ENCODE results near the gene MAP2. TPM values are rescaled to one million over a fixed set of nuclear protein-coding genes. Genes with fewer than 3 reads are reported as not detected.

MAP2 gene
- total and polyA plus RNA-seq, 2 experiments from 2014 or later, result 2.9 to 4.4 TPM

GRCh38 chr2:209671020-209671680, 247.3 kb downstream of the MAP2 start (continued):
- no peak for TF ChIP-seq STAT1 (IDR thresholded peaks at IDR 0.05; ENCODE audit: unreplicated experiment)
- no peak for TF ChIP-seq ETS1 (IDR thresholded peaks at IDR 0.05)
- TF ChIP-seq ZNF331 (CRISPR knock-in tag; IDR thresholded peaks at IDR 0.05; ENCODE audit: low read depth), result no peak

GRCh38 chr2:209673811-209674210, 250.0 kb downstream of the MAP2 start:
- no peaks in the 10 kb centered on the region for H3K4me1 ChIP-seq (ENCODE audit: insufficient read depth)
- Mint-ChIP-seq H3K4me1 (peaks cover 17% of the 10 kb centered on the region; the same call in 2 of the 3 replicates), H3K27me3 (ENCODE audit: insufficient read depth, low read depth, poor library complexity) (no peaks in the 10 kb centered on the region), H3K4me3 (no peak overlapping the region), H3K27ac (no peak overlapping the region), H3K36me3 (ENCODE audit: low read depth) (no peaks in the 10 kb centered on the region), H3K9me3 (no peaks in the 10 kb centered on the region)
- H3K4me3 ChIP-seq, result no peak overlapping the region
- ATAC-seq (no peak), DNase-seq (ENCODE audit: low spot score) (no peak)
- H3K27ac ChIP-seq (ENCODE audit: low read depth), result no peak overlapping the region
- no peaks in the 10 kb centered on the region for H3K79me2 ChIP-seq (replicated peaks; ENCODE audit: insufficient read depth)
- TF ChIP-seq ZNF331 (CRISPR knock-in tag; IDR thresholded peaks at IDR 0.05; ENCODE audit: low read depth) (no peak), CTCF (conservative IDR thresholded peaks at IDR 0.05; ENCODE audit: low read depth in 2 of 2) (no peak)
- no peak overlapping the region for H2AFZ ChIP-seq
- no peak overlapping the region for H3K4me2 ChIP-seq
- no peaks in the 10 kb centered on the region for H4K20me1 ChIP-seq (replicated peaks; ENCODE audit: insufficient read depth)
- no peaks in the 10 kb centered on the region for H3K36me3 ChIP-seq (ENCODE audit: insufficient read depth)
- no peaks in the 10 kb centered on the region for H3F3A ChIP-seq (replicated peaks; ENCODE audit: low read depth)
- no peaks in the 10 kb centered on the region for H3K9me2 ChIP-seq (ENCODE audit: insufficient read depth)
- no peaks in the 10 kb centered on the region for H3K27me3 ChIP-seq (ENCODE audit: insufficient read depth)

- Histone ChIP-seq H3F3A (replicated peaks; ENCODE audit: low read depth) (no peaks in the 10 kb centered on the region), H3K27ac (ENCODE audit: low read depth) (no peak overlapping the region), H4K20me1 (replicated peaks; ENCODE audit: insufficient read depth) (no peaks in the 10 kb centered on the region), H3K9me2 (ENCODE audit: insufficient read depth) (no peaks in the 10 kb centered on the region), H3K36me3 (ENCODE audit: insufficient read depth) (no peaks in the 10 kb centered on the region), H3K4me2 (no peak overlapping the region), H3K27me3 (ENCODE audit: insufficient read depth) (no peaks in the 10 kb centered on the region), H2AFZ (no peak overlapping the region), H3K79me2 (replicated peaks; ENCODE audit: insufficient read depth) (no peaks in the 10 kb centered on the region), H3K4me1 (ENCODE audit: insufficient read depth) (no peaks in the 10 kb centered on the region), H3K4me3 (no peak overlapping the region)
- H3K9me3 Mint-ChIP-seq, result no peaks in the 10 kb centered on the region
- H3K27me3 Mint-ChIP-seq (ENCODE audit: insufficient read depth, low read depth, poor library complexity), result no peaks in the 10 kb centered on the region
- no peak for DNase-seq (ENCODE audit: low spot score)
- no peak overlapping the region for H3K27ac Mint-ChIP-seq
- H3K4me3 Mint-ChIP-seq, result no peak overlapping the region
- H3K36me3 Mint-ChIP-seq (ENCODE audit: low read depth), result no peaks in the 10 kb centered on the region
- ATAC-seq, result no peak
- peaks cover 3% of the 10 kb centered on the region; the same call in 2 of the 3 replicates for H3K4me1 Mint-ChIP-seq
- no peak for TF ChIP-seq NANOG (IDR thresholded peaks at IDR 0.05; ENCODE audit: borderline replicate concordance)
- TF ChIP-seq ZNF114 (CRISPR knock-in tag; IDR thresholded peaks at IDR 0.05), result no peak
- no peak for TF ChIP-seq REST (IDR thresholded peaks at IDR 0.05; ENCODE audit: unreplicated experiment)
- TF ChIP-seq CREB1 (CRISPR knock-in tag; IDR thresholded peaks at IDR 0.05; ENCODE audit: low read depth), result no peak
- TF ChIP-seq ZNF331 (CRISPR knock-in tag; IDR thresholded peaks at IDR 0.05; ENCODE audit: low read depth), result no peak
These were observed 256.7 kb downstream of the MAP2 start for GRCh38 chr2:209680596-209680995.

Data from GM23338 (cell line).